Hepatocyte (in vitro differentiated cells): ENCODE results near the gene AP4S1. TPM values are rescaled to one million over a fixed set of nuclear protein-coding genes. Genes with fewer than 3 reads are reported as not detected.
"Not testable (repeated sequence)": the region's sequence is repeated elsewhere in the genome, so short reads cannot be mapped to it uniquely, and the experiment has no call there.

Experiments
- DNase-seq: peaks from one replicate; pipeline ENCODE4 v3.0.0-alpha.2; 2016; ENCODE audit warnings: low spot score
- H2AFZ ChIP-seq: fragments of 200-600 bp; sonication (generic); 2 replicates; pipeline ENCODE4 v1.6.0; 2016; ENCODE audit warnings: antibody characterized with exemption, mild to moderate bottlenecking
- H3K27ac ChIP-seq: fragments of 200-600 bp; sonication (generic); 2 replicates; pipeline ENCODE4 v1.5.1; 2016; ENCODE audit warnings: mild to moderate bottlenecking
- H3K27me3 ChIP-seq: fragments of 200-600 bp; sonication (generic); 2 replicates; pipeline ENCODE4 v1.6.1; 2016
- H3K36me3 ChIP-seq: fragments of 200-600 bp; sonication (generic); replicated peaks from 2 replicates; pipeline ENCODE4 v1.5.1; 2016; ENCODE audit warnings: low read depth; ENCODE audit not compliant: insufficient read depth
- H3K4me1 ChIP-seq: fragments of 200-600 bp; sonication (generic); 2 replicates; pipeline ENCODE4 v1.5.1; 2016; ENCODE audit warnings: mild to moderate bottlenecking, moderate library complexity; ENCODE audit not compliant: insufficient read depth
- H3K4me2 ChIP-seq: fragments of 200-600 bp; sonication (generic); 2 replicates; pipeline ENCODE4 v1.6.0; 2016
- H3K4me3 ChIP-seq: fragments of 200-600 bp; sonication (generic); 2 replicates; pipeline ENCODE4 v1.5.1; 2016; ENCODE audit warnings: mild to moderate bottlenecking
- H3K79me2 ChIP-seq: fragments of 200-600 bp; sonication (generic); 2 replicates; pipeline ENCODE4 v1.6.0; 2017; ENCODE audit warnings: mild to moderate bottlenecking
- H3K9me2 ChIP-seq: fragments of 200-600 bp; sonication (generic); replicated peaks from 2 replicates; pipeline ENCODE4 v1.6.0; 2017; ENCODE audit warnings: mild to moderate bottlenecking; ENCODE audit not compliant: insufficient read depth
- H3K9me3 ChIP-seq: fragments of 200-600 bp; sonication (generic); 2 replicates; pipeline ENCODE4 v1.5.1; 2016; ENCODE audit warnings: low read depth, mild to moderate bottlenecking
- H4K20me1 ChIP-seq: fragments of 200-600 bp; sonication (generic); 2 replicates; pipeline ENCODE4 v1.6.0; 2016; ENCODE audit warnings: mild to moderate bottlenecking; ENCODE audit not compliant: insufficient read depth, poor library complexity, severe bottlenecking
- EZH2 ChIP-seq: fragments of 200-600 bp; sonication (generic); IDR thresholded peaks from 2 replicates; pipeline ENCODE4 v1.6.1; 2016; ENCODE audit warnings: antibody characterized with exemption, mild to moderate bottlenecking, borderline replicate concordance
- EZH2phosphoT487 ChIP-seq: fragments of 200-600 bp; sonication (generic); IDR thresholded peaks from one replicate; pipeline ENCODE4 v1.6.1; 2018; ENCODE audit warnings: antibody characterized with exemption, mild to moderate bottlenecking, low read depth, moderate library complexity; ENCODE audit not compliant: unreplicated experiment, severe bottlenecking
- WGBS: methylation state at CpG from one replicate; pipeline ENCODE4 v1.1.6; 2016; ENCODE audit warnings: low lambda C conversion rate; ENCODE audit errors: missing lambda C conversion rate; 5-methylcytosine and 5-hydroxymethylcytosine counted together
- polyA plus RNA-seq: library from polyadenylated mRNA; unstranded; fragments of >200 nt; fragmentation: Nextera tagmentation; extraction: Ambion mirVana; gene quantifications from 2 replicates; pipeline ENCODE4 v1.2.1, GENCODE V29; 2016
- total RNA-seq: library from RNA; depleted of rRNA; stranded (reverse); fragments of >200 nt; gene quantifications from 2 replicates; pipeline ENCODE4 v1.2.3, GENCODE V29; 2014
- TF ChIP-seq, protein P1 (sequence below): fragments of 200-600 bp; sonication (generic); IDR thresholded peaks from 2 replicates; pipeline ENCODE4 v1.5.1; 2016; ENCODE audit warnings: antibody characterized with exemption, mild to moderate bottlenecking; ENCODE audit not compliant: poor library complexity

The AP4S1 gene
- total and polyA plus RNA-seq, 2 experiments from 2014 or later, result 5.2 to 14.0 TPM

DNA sequence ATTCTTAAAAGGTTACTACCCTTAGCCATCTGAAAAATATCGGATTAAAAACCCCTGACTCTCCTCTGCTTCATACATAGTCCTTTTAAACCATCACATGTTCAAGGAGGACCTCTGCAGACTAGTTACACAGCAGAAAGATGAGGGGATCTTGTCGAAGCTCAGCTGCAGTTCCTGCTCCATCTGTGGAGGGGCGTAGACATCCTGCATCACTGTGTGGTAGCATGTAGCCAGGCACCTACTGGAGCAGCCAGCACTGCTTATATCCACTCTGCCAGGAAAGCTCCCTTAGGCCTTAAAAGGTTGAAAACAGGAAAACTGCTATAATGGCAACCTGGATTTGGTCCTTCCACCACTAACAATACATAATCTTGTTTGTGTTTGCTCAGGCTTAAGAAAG lies 58.3 kb downstream of the AP4S1 start:
- TF ChIP-seq, protein P1, sequence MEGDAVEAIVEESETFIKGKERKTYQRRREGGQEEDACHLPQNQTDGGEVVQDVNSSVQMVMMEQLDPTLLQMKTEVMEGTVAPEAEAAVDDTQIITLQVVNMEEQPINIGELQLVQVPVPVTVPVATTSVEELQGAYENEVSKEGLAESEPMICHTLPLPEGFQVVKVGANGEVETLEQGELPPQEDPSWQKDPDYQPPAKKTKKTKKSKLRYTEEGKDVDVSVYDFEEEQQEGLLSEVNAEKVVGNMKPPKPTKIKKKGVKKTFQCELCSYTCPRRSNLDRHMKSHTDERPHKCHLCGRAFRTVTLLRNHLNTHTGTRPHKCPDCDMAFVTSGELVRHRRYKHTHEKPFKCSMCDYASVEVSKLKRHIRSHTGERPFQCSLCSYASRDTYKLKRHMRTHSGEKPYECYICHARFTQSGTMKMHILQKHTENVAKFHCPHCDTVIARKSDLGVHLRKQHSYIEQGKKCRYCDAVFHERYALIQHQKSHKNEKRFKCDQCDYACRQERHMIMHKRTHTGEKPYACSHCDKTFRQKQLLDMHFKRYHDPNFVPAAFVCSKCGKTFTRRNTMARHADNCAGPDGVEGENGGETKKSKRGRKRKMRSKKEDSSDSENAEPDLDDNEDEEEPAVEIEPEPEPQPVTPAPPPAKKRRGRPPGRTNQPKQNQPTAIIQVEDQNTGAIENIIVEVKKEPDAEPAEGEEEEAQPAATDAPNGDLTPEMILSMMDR, result no peak
- TF ChIP-seq EZH2phosphoT487, result no peak
- no peak for TF ChIP-seq EZH2
- WGBS, result 90% methylated on average over 3 of the region's 3 CpGs

DNA sequence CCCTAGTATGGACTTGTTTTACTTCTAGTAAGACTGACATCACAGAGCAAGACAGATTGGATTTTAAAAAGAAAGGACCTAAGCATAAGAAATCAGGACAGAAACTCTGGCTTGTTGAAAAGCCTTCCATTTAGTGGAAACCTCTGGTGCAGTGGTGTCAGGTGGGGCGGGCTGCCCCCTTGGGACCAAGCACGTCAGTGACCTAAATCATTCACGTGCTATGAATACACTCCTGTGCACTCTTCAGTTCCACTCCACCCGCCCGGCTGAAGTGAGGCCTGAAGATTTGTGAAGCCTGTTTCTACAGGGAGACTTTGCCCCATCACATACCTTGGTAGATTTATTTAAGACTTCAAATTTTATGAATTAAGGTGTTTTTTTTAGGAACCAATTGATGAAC lies 58.9 kb downstream of the AP4S1 start:
- Histone ChIP-seq H4K20me1 (no peaks in the 10 kb centered on the region), H3K4me1 (no peaks in the 10 kb centered on the region), H3K27me3 (no peaks in the 10 kb centered on the region), H2AFZ (no peak overlapping the region), H3K9me3 (no peaks in the 10 kb centered on the region), H3K79me2 (no peaks in the 10 kb centered on the region), H3K4me3 (no peak overlapping the region), H3K9me2 (no peaks in the 10 kb centered on the region), H3K4me2 (no peak overlapping the region), H3K36me3 (no peaks in the 10 kb centered on the region), H3K27ac (no peak overlapping the region)
- TF ChIP-seq, protein P1, result no peak
- TF ChIP-seq EZH2 (no peak), EZH2phosphoT487 (no peak)
- DNase-seq, result no peak
- WGBS, result 90% methylated on average over 5 of the region's 5 CpGs

More for the DNA sequence above, 58.3 kb downstream of the AP4S1 start:
- H3K79me2 ChIP-seq, result no peaks in the 10 kb centered on the region
- H3K27me3 ChIP-seq, result no peaks in the 10 kb centered on the region
- H3K36me3 ChIP-seq, result no peaks in the 10 kb centered on the region
- H3K27ac ChIP-seq, result no peak overlapping the region
- H3K4me3 ChIP-seq, result no peak overlapping the region
- H3K4me1 ChIP-seq, result no peaks in the 10 kb centered on the region
- H3K4me2 ChIP-seq, result no peak overlapping the region
- no peaks in the 10 kb centered on the region for H3K9me3 ChIP-seq
- DNase-seq, result no peak
- no peak overlapping the region for H2AFZ ChIP-seq
- no peaks in the 10 kb centered on the region for H3K9me2 ChIP-seq
- no peaks in the 10 kb centered on the region for H4K20me1 ChIP-seq

DNA sequence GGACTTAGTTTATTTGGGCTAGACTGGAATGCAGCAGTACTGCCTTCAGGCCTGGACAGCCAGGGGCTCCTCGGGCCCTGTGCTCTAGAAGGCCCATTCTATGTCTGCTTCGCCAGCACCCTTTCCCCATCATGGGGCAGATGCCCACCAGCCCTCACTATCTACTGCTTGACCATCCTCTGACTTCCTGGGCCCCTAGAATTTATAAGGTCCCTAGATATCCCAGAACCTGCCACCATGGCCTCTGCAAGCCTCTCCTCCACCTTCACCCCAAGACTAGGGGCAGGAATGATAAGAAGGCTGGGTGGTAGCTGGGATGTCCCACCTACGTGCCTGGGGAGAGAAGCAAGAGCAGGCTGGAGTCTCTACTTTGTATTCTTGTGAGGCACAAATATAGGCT lies 59.6 kb downstream of the AP4S1 start:
- H3K9me2 ChIP-seq, result no peaks in the 10 kb centered on the region
- WGBS, result 100% methylated on average over 3 of the region's 3 CpGs
- H3K36me3 ChIP-seq, result no peaks in the 10 kb centered on the region
- DNase-seq, result no peak
- H2AFZ ChIP-seq, result no peak overlapping the region
- no peaks in the 10 kb centered on the region for H3K79me2 ChIP-seq
- H4K20me1 ChIP-seq, result no peaks in the 10 kb centered on the region
- H3K9me3 ChIP-seq, result no peaks in the 10 kb centered on the region
- H3K4me3 ChIP-seq, result no peak overlapping the region
- no peak for TF ChIP-seq EZH2
- no peaks in the 10 kb centered on the region for H3K27me3 ChIP-seq
- no peak overlapping the region for H3K4me2 ChIP-seq
- H3K27ac ChIP-seq, result no peak overlapping the region
- H3K4me1 ChIP-seq, result peaks cover under 1% of the 10 kb centered on the region

DNA sequence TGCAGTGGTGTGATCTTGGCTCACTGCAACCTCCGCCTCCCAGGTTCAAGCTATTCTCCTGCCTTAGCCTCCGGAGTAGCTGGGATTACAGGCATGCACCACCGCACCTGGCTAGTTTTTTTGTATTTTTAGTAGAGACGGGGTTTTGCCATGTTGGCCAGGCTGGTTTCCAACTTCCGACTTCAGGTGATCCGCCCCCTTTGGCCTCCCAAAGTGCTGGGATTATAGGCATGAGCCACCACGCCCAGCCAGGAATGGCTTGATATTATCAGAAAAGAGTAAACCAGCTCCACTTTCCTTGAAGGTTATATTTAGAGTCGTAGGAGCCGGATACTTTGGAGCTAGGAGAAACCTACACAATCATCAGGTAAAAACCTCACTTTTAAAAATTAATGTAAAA lies 61.0 kb downstream of the AP4S1 start:
- not testable (repeated sequence) for H3K27me3 ChIP-seq, H3K79me2 ChIP-seq, DNase-seq, H3K9me3 ChIP-seq, H3K4me2 ChIP-seq, H2AFZ ChIP-seq, H3K9me2 ChIP-seq, H4K20me1 ChIP-seq, H3K4me3 ChIP-seq, H3K36me3 ChIP-seq, H3K27ac ChIP-seq
- 97% methylated on average over 9 of the region's 9 CpGs for WGBS
- H3K4me1 ChIP-seq, result peaks cover 11% of the 10 kb centered on the region
